HG03095 (cell line): ENCODE measurements around the gene COL16A1.

Experiments
- ATAC-seq: cut with Tn5 transposase; IDR thresholded peaks from one replicate; pipeline ENCODE4 v1.9.1; 2021; ENCODE audit warnings: moderate library complexity; ENCODE audit not compliant: unreplicated experiment

The COL16A1 gene

DNA sequence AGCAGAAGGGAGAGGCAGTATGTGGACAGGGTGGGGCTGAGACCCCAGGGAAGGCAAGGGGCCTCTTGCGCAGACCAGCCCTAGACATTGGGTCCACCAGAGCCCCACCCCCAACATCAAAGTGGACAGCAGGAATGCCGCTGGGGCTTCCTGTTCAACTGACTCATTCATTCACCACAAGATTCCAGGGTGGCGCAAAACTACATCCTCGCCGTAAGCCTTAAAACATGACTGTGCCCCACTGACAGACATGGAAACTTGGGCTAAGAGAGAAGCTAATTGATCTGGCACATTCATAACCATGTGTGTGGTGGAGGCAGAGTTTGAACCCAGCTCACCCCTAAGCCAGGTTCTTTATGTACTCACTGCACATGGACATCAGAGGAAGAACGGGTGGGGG lies 14.0 kb downstream of the COL16A1 start:
- no peak for ATAC-seq

DNA sequence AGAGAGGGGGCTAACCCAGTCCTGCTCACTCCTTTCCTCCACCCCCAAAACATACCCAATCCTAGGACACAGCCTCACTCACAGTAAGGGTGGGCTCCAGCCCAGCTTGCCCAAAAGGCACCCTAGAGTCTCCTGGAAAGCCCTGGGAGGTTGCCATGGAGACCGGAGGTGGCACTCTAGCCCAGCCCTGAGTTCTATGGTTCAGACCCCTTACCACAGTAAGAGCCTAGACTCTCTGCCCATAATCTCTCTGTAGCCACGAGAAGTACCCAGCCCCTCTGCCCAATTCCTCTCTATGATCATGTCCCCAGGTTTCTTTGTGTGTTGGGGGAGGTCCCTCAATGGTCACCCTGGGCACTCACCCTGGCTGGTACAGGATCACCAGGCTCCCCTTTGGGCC lies 14.4 kb downstream of the COL16A1 start:
- no peak for ATAC-seq

GRCh38 chr1:31688233-31688918 lies 15.4 kb downstream of the COL16A1 start:
- no peak for ATAC-seq

DNA sequence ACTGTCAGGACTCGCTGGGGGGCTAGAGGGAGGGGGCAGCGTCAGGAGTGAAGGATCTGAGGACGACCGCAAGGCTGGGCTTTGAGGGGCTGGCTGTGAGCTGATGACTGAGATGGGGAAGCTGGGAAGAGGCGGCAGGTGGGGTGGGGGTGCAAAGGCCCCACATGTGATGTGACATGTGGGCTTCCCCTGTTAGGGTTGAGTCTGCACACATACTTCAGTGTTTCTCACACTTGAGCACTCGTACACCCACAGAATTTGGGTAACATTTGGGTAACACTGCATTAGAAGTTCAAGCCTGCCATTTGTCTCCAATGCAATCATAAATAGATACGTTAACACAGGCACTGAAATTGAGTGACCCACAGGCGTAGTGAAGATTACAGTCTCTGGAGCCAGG lies 16.2 kb downstream of the COL16A1 start:
- ATAC-seq = no peak

DNA sequence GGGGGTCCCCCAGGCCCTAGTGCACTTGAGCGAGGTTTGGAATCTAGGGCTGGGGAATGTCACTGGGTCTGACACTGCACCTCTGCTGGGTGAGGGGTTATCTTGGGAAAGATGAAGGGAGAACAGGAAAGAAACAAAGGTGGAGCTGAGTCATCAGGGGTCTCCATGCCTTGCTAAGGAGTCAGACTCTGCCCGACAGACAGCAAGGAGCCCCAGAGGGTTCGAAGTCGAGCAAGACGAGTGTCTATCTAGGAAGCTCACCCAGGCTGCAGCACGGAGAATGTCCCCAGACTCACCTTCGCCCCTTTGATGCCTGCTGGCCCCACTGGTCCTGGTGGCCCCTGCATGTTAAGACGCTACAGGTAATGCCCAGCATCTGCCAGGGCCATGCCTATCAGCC lies 18.0 kb downstream of the COL16A1 start:
- ATAC-seq = no peak

DNA sequence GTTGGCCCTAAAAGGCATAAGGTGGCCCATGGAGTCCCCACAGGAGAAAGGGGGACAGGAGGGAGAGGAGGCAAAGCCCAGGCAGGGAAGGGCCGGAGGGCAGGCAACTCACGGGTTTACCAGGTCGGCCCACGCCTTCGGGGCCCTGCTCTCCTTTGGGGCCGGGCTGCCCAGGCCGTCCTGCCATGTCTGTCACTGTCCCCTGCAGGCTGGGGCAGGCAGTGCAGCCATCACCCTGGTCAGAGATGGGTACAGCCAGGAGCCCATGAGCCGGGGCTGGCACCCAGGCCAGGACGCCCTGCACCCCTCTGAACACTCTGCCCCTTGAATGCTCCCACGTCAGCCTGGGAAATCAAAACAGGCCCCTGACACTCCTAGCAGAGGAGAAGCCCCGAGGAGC lies 19.8 kb downstream of the COL16A1 start:
- no peak for ATAC-seq

GRCh38 chr1:31681415-31681814 lies 22.4 kb downstream of the COL16A1 start:
- ATAC-seq = no peak

DNA sequence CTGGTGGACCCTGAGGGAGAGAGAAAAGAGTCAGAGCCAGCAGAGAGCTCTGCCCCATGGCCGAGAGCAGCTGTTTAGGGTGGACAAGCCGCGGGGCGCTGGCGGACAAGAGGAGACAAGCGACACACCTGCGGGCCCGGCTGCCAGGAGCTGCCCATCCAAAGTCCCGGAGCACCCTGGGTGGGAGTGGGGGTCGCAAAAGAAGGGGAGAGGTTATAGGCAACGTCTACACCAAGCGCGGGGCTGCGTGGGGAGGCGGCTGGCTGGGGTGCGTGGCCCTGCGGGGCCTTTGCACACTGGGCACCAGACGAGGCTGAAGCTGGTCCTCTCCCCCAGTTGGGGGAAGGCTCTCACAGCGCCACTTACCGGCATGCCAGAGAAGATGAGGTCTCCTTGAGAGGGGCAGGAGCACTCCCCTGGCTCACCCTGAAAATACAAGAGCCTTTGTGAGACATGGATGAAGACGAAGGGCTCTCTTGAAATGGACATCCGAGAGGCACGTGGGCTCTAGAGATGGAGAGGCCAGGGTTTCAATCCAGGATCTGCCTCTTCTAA lies 24.1 kb downstream of the COL16A1 start:
- ATAC-seq = no peak

- no peak for ATAC-seq
These were observed 24.7 kb downstream of the COL16A1 start for GRCh38 chr1:31679091-31679490.

- no peak for ATAC-seq
These were observed 25.1 kb downstream of the COL16A1 start for GRCh38 chr1:31678681-31679080.

GRCh38 chr1:31677949-31678348 lies 25.9 kb downstream of the COL16A1 start:
- ATAC-seq = no peak

DNA sequence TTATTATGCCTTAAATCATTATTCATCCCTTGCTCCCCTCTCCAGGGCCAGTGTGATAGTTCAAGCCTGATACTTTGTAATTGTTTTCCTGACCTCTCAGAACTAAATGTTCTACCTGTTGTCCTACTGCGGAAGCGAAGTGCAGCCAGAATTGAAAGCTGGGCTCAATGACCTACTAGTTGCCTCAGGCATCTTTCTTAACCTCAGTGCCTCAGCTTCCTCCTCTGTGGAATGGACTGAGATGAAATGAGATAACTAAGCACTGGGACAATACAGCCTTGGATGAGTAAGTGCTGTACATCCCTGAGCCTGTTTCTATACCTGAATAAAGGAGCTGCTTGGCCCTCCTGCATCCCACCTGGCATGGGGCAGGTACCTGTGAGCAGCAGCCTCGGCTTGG lies 26.4 kb downstream of the COL16A1 start:
- ATAC-seq = no peak

DNA sequence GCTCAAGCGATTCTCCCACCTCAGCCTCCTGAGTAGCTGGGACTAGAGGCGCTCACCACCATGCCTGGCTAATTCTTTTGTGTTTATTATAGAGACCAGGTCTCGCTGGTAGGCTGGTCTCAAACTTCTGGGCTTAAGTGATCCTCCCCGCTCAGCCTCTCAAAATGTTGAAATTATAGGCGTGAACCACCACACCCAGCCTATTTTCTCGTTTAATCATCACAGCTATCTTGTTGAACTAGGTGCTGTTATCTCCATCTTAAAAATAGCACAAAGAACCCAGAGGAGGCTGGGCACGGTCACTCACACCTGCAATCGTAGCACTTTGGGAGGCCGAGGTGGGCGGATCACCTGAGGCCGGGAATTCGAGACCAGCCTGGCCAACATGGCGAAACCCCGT lies 28.1 kb downstream of the COL16A1 start:
- ATAC-seq = no peak

DNA sequence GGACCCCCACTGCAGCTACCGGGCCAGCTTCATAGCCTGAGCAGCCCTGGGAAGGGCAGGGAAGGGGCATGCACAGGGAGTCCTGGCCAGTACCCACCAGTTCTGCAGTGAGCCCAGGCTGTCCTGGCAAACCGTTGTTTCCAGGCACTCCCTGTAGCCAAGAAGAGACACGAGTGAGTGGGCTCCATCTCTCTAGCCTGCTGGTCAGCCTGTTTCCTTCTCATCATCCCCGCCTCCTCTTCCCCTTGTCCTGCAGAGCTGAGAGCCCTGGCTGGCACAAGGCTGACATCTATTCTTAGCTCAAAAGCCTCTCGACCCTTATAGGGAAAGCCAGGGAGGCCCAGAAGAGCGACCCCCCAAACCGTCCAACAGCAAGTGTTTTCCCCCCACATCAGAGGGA lies 28.7 kb downstream of the COL16A1 start:
- no peak for ATAC-seq

- no peak for ATAC-seq
These were observed 29.2 kb downstream of the COL16A1 start for GRCh38 chr1:31674626-31675025.

DNA sequence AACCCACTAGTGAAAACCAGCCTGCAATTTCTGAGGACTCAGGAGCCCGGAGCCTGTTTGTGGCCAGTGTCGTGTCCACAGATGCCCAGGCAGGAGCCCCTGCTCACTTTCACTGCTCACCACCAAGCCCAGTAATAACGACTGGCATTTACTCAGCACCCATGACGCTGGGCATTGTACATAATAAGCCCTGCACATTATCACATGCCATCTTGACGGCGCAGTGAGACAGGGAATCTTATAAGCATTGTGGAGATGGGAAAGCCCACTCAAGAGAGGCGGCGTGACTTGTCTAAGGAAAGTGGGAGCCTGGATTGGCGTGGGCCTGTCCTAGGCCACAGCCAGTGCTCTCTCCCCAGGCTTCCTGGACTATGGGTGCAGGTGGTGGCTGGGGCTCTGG lies 30.4 kb downstream of the COL16A1 start:
- no peak for ATAC-seq

DNA sequence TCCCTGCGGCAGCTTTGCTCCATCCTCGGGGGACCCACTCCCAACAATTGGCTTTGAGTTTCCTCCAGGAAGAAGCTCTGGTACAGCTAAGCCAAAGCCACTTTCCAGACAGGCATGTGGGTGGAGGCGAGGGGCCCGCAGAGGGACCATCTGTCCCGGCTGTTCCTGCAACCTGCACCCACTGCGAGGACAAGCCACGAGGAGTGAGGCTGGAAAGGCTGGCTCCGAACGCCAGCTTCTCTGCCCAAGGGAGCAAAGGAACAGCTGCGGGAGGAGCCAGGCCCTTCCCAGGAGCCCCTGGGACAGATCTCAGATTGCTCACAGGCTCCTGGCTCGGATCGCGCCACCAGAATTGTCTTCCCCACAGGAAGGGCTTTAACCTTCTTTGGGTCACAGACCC lies 30.8 kb downstream of the COL16A1 start:
- no peak for ATAC-seq

DNA sequence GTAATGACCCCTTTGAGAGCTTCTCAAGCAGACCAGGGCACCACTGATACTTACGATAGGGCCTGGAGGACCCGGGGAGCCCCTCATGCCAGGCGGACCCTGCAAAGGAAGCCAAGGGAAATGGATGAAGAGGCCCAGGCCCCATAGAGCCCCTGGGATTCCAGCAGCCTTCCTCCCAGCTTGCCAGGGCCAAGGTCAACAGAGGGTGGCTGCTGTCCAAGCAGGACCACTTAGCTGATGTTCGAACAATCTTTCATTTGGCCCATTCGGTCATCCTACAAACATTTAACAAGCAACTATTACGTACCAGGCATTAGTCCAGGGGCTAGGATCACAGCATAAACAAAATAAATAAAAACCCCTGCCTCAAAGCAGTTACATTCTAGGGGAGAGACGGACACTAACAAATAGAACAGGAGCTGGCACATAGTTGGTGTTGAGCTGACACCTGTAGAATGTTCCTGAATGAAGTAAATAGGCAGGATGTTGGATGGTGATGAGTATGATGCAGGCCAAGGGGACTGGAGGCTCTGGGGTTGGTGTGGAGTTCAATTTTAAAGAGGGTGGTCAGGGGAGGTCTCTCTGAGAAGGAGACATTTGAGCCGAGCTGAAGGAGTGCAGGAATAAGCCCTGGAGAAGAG lies 32.1 kb downstream of the COL16A1 start:
- no peak for ATAC-seq

DNA sequence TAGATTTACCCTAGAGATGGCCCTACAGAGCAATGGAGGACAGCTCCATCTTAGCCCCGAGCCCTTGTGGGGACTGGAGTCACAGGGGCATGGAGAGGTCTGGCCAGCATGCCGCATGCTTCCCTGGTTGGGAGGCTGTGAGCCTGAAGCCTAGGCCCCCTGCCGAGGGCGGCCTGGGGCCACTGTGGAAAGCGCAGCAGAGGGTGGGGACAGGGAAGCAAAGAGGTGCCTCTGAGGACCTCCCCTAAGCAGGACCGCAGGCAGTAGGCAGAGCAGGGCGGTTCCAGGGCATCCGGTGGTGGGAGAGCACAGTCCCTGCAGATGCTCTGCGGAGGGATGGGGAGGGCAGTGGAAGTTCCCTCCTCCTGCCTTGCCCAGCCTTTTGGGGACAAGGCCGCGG lies 32.7 kb downstream of the COL16A1 start:
- no peak for ATAC-seq

- ATAC-seq = no peak
These were observed 33.2 kb downstream of the COL16A1 start for GRCh38 chr1:31670593-31670964.

DNA sequence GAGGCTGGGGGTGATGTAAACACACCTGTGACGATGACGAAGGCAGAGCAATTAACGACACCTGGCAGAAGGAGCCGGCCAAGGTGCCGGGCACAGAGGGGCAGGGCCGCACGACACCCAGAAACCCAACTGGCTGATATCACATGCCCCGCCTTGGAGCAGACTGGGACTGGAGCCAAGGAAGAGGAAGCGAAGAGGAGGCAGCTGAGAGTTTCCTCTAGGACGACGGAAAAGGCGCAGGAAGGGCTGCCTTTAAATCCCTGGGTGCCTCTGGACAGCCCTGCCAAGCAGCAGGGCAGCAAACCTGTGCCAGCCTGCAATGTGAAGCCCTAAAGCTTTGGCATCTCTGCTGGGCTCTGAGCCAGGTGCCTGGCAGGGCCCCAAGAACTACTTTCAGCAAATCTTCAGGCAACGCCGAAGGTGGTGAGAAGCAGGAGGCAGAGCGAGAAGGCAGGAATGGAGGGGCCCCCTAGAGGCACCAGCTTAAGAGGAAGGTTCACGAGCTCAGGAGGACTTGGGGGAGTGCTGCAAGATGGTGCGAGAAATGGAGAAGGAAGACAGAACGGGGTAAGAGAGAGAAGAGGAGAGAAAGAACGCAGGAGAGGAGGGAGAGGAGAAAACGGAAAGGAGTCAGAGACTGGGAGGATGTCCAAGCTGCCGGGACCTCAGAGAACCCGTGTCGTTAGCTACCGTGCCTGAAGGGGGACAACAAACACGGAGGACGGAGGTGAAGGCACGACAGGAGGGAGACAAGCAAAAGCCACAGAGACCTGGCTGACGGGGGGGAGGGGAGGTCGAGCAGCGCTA lies 33.8 kb downstream of the COL16A1 start:
- ATAC-seq = no peak

DNA sequence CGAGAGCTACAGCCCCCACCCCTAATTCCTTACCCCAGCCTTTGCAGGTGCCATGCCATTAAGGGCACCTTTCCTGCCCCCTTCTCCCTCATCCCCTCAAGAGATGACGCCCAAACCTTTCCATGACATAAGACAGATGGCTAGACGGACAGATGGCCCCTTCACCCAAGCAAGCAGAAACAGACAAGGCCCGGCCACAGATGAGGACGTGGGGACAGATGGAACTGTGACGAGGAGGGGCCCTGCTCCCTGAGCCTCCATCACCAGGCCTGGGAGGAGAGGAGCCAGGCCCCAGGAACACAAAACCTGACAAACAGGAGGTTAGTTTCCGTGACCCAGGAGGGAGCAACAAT lies 34.4 kb downstream of the COL16A1 start:
- no peak for ATAC-seq
